ENCODE results near the gene THRSP. TPM values are rescaled to one million over a fixed set of nuclear protein-coding genes. Genes with fewer than 3 reads are reported as not detected.
"Not testable (repeated sequence)": the region's sequence is repeated elsewhere in the genome, so short reads cannot be mapped to it uniquely, and the experiment has no call there.

Gene THRSP
- total RNA-seq, 6 experiments from 2014 or later, result 3.0 to 92.0 (median 40.1) TPM

DNA sequence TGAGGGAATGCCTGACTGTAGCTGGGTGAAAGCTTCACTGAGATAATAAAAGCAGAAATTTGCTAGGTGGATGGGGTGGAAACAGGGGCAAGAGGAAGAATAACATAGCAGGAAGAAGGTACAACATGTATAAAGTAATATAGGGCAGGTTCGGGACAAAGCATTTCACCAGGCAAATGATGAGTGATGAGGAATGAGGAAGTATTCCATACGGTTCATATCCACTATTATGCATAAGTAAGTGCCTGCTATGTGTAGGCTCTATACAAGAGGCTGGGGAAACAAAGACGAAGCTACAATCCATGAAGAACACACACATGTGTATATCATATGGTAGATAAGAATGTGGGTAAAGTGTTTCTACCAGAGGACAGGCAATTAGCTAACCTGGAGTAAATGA, 8.1 kb downstream of the THRSP start:
- 74% methylated on average over 3 of the region's 3 CpGs for WGBS (ENCODE audit: insufficient coverage, low coverage, low lambda C conversion rate, missing lambda C conversion rate)
- no peaks in the 10 kb centered on the region for H3K27me3 ChIP-seq
- ATAC-seq, result no peak
- intact Hi-C loops (cut with DNase I), result no loop called here
- no peak for TF ChIP-seq POLR2A (IDR thresholded peaks at IDR 0.05)
- TF ChIP-seq, protein P1, sequence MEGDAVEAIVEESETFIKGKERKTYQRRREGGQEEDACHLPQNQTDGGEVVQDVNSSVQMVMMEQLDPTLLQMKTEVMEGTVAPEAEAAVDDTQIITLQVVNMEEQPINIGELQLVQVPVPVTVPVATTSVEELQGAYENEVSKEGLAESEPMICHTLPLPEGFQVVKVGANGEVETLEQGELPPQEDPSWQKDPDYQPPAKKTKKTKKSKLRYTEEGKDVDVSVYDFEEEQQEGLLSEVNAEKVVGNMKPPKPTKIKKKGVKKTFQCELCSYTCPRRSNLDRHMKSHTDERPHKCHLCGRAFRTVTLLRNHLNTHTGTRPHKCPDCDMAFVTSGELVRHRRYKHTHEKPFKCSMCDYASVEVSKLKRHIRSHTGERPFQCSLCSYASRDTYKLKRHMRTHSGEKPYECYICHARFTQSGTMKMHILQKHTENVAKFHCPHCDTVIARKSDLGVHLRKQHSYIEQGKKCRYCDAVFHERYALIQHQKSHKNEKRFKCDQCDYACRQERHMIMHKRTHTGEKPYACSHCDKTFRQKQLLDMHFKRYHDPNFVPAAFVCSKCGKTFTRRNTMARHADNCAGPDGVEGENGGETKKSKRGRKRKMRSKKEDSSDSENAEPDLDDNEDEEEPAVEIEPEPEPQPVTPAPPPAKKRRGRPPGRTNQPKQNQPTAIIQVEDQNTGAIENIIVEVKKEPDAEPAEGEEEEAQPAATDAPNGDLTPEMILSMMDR (IDR thresholded peaks at IDR 0.05), result no peak
- peaks cover 0 to 22% (median 10%) of the 10 kb centered on the region in 4 donors for H3K4me1 ChIP-seq
- H3K27ac ChIP-seq, result no peak overlapping the region
- H3K4me3 ChIP-seq, result no peak overlapping the region
- H3K9me3 ChIP-seq, result no peaks in the 10 kb centered on the region
- peaks cover 0 to 26% (median 5%) of the 10 kb centered on the region in 4 donors for H3K36me3 ChIP-seq
- no peak for DNase-seq

- intact Hi-C loops (cut with DNase I), result no loop called here
- WGBS (ENCODE audit: insufficient coverage, low coverage, low lambda C conversion rate, missing lambda C conversion rate), result 83% methylated on average over 4 of the region's 4 CpGs
- H3K4me1 ChIP-seq, result peaks cover 0 to 29% (median 14%) of the 10 kb centered on the region in 4 donors
- TF ChIP-seq, protein P1 (IDR thresholded peaks at IDR 0.05), result no peak
- TF ChIP-seq POLR2A (IDR thresholded peaks at IDR 0.05), result no peak
- DNase-seq (no peak), ATAC-seq (no peak)
- no peak overlapping the region for H3K4me3 ChIP-seq
- no peak overlapping the region for H3K27ac ChIP-seq
- peaks cover 0 to 23% (median 4%) of the 10 kb centered on the region in 4 donors for H3K36me3 ChIP-seq
- H3K9me3 ChIP-seq, result no peaks in the 10 kb centered on the region
- H3K27me3 ChIP-seq, result no peaks in the 10 kb centered on the region
Measured at GRCh38 chr11:78072455-78072854, 8.8 kb downstream of the THRSP start.

DNA sequence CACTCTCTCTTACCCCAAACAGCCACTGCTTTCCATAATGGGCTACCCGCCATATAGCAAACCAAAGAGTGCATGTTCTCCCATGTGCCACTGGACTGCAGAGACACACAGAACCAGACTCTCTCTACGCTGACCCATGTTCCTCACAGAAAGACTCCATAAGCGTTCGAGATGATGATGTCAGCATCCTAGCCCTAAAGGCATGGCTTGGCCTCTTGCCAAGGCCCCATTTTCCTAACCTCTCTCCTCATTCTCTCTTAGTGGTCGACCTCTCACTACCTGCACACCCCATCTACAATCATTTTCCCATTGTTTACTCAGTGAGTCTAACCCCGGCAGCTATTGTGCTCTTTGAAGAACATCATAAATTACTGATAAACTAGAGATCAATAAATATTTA, 11.1 kb downstream of the THRSP start:
- TF ChIP-seq, protein P1 (IDR thresholded peaks at IDR 0.05), result no peak
- TF ChIP-seq POLR2A (IDR thresholded peaks at IDR 0.05), result no peak
- ATAC-seq (no peak), DNase-seq (no peak)
- peaks cover 0 to 43% (median 16%) of the 10 kb centered on the region in 4 donors for H3K4me1 ChIP-seq
- no peak overlapping the region for H3K27ac ChIP-seq
- no peaks in the 10 kb centered on the region for H3K27me3 ChIP-seq
- intact Hi-C loops (cut with DNase I), result no loop called here
- no peaks in the 10 kb centered on the region for H3K9me3 ChIP-seq
- no peak overlapping the region for H3K4me3 ChIP-seq
- H3K36me3 ChIP-seq, result peaks cover 0 to 13% (median 1%) of the 10 kb centered on the region in 4 donors
- WGBS (ENCODE audit: insufficient coverage, low coverage, low lambda C conversion rate, missing lambda C conversion rate), result 67% methylated on average over 3 of the region's 6 CpGs

DNA sequence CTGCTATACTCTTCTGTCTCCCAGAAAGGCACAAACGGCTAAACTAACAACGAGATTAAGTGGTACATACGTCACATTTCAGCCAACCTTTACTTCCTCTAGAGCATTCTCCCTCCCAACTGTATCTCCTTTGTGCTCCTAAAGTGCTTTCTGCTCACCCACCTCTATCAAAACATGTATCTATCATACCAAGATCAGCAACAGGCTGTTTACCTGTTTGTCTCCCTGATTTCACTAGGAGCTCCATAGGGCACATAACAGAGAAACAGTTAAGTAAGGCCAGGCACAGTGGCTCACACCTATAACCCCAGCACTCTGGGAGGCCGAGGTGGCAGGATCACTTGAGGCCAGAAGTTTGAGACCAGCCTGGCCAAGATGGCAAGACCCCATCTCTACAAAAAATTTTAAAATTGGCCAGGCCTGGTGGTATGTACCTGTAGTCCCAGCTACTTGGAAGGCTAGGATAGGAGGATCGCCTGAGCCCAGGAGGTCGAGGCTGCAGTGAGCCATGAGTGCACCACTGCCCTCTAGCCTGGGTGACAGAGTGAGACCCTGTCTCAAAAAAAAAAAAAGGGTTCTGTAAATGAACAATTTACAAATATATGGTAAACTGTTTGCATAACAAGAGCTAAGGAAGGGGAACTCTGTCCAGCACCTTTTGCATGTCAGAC, 13.2 kb downstream of the THRSP start:
- WGBS (ENCODE audit: insufficient coverage, low coverage, low lambda C conversion rate, missing lambda C conversion rate), result 91% methylated on average over 6 of the region's 6 CpGs
- ATAC-seq (no peak), DNase-seq (no peak)
- Histone ChIP-seq H3K4me3 (no peak overlapping the region), H3K27ac (no peak overlapping the region), H3K9me3 (no peaks in the 10 kb centered on the region), H3K4me1 (peaks cover 0 to 43% (median 16%) of the 10 kb centered on the region in 4 donors), H3K36me3 (peaks cover 0 to 8% (median 1%) of the 10 kb centered on the region in 4 donors), H3K27me3 (no peaks in the 10 kb centered on the region)
- intact Hi-C loops (cut with DNase I), result no loop called here
- no peak for TF ChIP-seq POLR2A (IDR thresholded peaks at IDR 0.05)
- TF ChIP-seq, protein P1 (IDR thresholded peaks at IDR 0.05), result no peak

GRCh38 chr11:78077592-78077991, 13.9 kb downstream of the THRSP start:
- DNase-seq; intact Hi-C loops (cut with DNase I); H3K9me3 ChIP-seq; H3K36me3 ChIP-seq; H3K27ac ChIP-seq; ATAC-seq; H3K27me3 ChIP-seq: not testable (repeated sequence)
- peaks cover 0 to 43% (median 16%) of the 10 kb centered on the region in 4 donors for H3K4me1 ChIP-seq
- WGBS (ENCODE audit: insufficient coverage, low coverage, low lambda C conversion rate, missing lambda C conversion rate), result 47% methylated on average over 4 of the region's 4 CpGs
- H3K4me3 ChIP-seq, result peak overlapping the region in 1 of 3 donors; percentile 98

Data from right lobe of liver (tissue), 6 donors.